ENCODE data around the gene ALKBH4.
"Not testable (repeated sequence)": the region's sequence is repeated elsewhere in the genome, so short reads cannot be mapped to it uniquely, and the experiment has no call there.

GRCh38 chr7:102454932-102455331, 9.7 kb downstream of the ALKBH4 start:
- not testable (repeated sequence) for TF ChIP-seq CTCF, POLR2A (IDR thresholded peaks at IDR 0.05)

Measured in esophagus squamous epithelium (tissue), 4 donors.